ENCODE data around the gene LMX1A.

LMX1A gene

GRCh38 chr1:165241952-165242351 lies 114.6 kb downstream of the LMX1A start:
- DNase-seq (ENCODE audit: low read depth): no peak
- in situ Hi-C loops (cut with HindIII; ENCODE audit: low sequenced_read_pairs): no loop called here
- TF ChIP-seq CTCF (IDR thresholded peaks at IDR 0.05; ENCODE audit: low read depth, low read length, missing control alignments): no peak
- H3K4me3 ChIP-seq (ENCODE audit: low read depth, low read length): no peak overlapping the region

- no peak overlapping the region for H3K4me3 ChIP-seq (ENCODE audit: low read depth, low read length)
- DNase-seq (ENCODE audit: low read depth): no peak
- TF ChIP-seq CTCF (IDR thresholded peaks at IDR 0.05; ENCODE audit: low read depth, low read length, missing control alignments): no peak
- in situ Hi-C loops (cut with HindIII; ENCODE audit: low sequenced_read_pairs): no loop called here
These were observed 115.2 kb downstream of the LMX1A start for GRCh38 chr1:165241321-165241720.

- no peak overlapping the region for H3K4me3 ChIP-seq (ENCODE audit: low read depth, low read length)
- in situ Hi-C loops (cut with HindIII; ENCODE audit: low sequenced_read_pairs): no loop called here
- no peak for DNase-seq (ENCODE audit: low read depth)
- no peak for TF ChIP-seq CTCF (IDR thresholded peaks at IDR 0.05; ENCODE audit: low read depth, low read length, missing control alignments)
These were observed 116.0 kb downstream of the LMX1A start for GRCh38 chr1:165240492-165240891.

- TF ChIP-seq CTCF (IDR thresholded peaks at IDR 0.05; ENCODE audit: low read depth, low read length, missing control alignments): no peak
- no peak for DNase-seq (ENCODE audit: low read depth)
- in situ Hi-C loops (cut with HindIII; ENCODE audit: low sequenced_read_pairs): no loop called here
- no peak overlapping the region for H3K4me3 ChIP-seq (ENCODE audit: low read depth, low read length)
These were observed 116.6 kb downstream of the LMX1A start for GRCh38 chr1:165239873-165240272.

GRCh38 chr1:165235777-165236291 lies 120.7 kb downstream of the LMX1A start:
- in situ Hi-C loops (cut with HindIII; ENCODE audit: low sequenced_read_pairs): no loop called here
- DNase-seq (ENCODE audit: low read depth): no peak
- TF ChIP-seq CTCF (IDR thresholded peaks at IDR 0.05; ENCODE audit: low read depth, low read length, missing control alignments): no peak
- peak overlapping the region; percentile 23 for H3K4me3 ChIP-seq (ENCODE audit: low read depth, low read length)

GRCh38 chr1:165235155-165235776 lies 121.2 kb downstream of the LMX1A start:
- in situ Hi-C loops (cut with HindIII; ENCODE audit: low sequenced_read_pairs): no loop called here
- DNase-seq (ENCODE audit: low read depth): no peak
- TF ChIP-seq CTCF (IDR thresholded peaks at IDR 0.05; ENCODE audit: low read depth, low read length, missing control alignments): no peak
- peak overlapping the region; percentile 23 for H3K4me3 ChIP-seq (ENCODE audit: low read depth, low read length)
